ENCODE results near the gene BROX.
"Not testable (repeated sequence)": the region's sequence is repeated elsewhere in the genome, so short reads cannot be mapped to it uniquely, and the experiment has no call there.

BROX gene

GRCh38 chr1:222734740-222735139 lies 22.4 kb downstream of the BROX start:
- no peak overlapping the region for H3K27ac ChIP-seq
- H3K4me3 ChIP-seq (ENCODE audit: low read depth, low read length): no peak overlapping the region
- no peaks in the 10 kb centered on the region for H3K36me3 ChIP-seq
- TF ChIP-seq CTCF (IDR thresholded peaks at IDR 0.05; ENCODE audit: low read depth, low read length): no peak
- no peaks in the 10 kb centered on the region for H3K27me3 ChIP-seq (ENCODE audit: insufficient read depth, low read depth, severe bottlenecking)
- no peaks in the 10 kb centered on the region for H3K9me3 ChIP-seq (ENCODE audit: severe bottlenecking)
- DNase-seq: no peak

- Histone ChIP-seq H3K4me3 (ENCODE audit: low read depth, low read length) (no peak overlapping the region), H3K36me3 (no peaks in the 10 kb centered on the region), H3K27me3 (ENCODE audit: insufficient read depth, low read depth, severe bottlenecking) (no peaks in the 10 kb centered on the region), H3K9me3 (ENCODE audit: severe bottlenecking) (no peaks in the 10 kb centered on the region), H3K27ac (no peak overlapping the region)
- TF ChIP-seq CTCF (IDR thresholded peaks at IDR 0.05; ENCODE audit: low read depth, low read length): no peak
- DNase-seq: no peak
Observed at GRCh38 chr1:222736470-222736869, 24.1 kb downstream of the BROX start.

- no peak for DNase-seq
- no peak within 1 kb of the TSS for H3K27ac ChIP-seq
- H3K4me3 ChIP-seq (ENCODE audit: low read depth, low read length): no peak within 1 kb of the TSS
- no peaks in the 10 kb centered on the region for H3K36me3 ChIP-seq
- no peaks in the 10 kb centered on the region for H3K27me3 ChIP-seq (ENCODE audit: insufficient read depth, low read depth, severe bottlenecking)
- TF ChIP-seq CTCF (IDR thresholded peaks at IDR 0.05; ENCODE audit: low read depth, low read length): no peak
- H3K9me3 ChIP-seq (ENCODE audit: severe bottlenecking): no peaks in the 10 kb centered on the region
Observed at GRCh38 chr1:222736972-222737371, 24.6 kb downstream of the BROX start, which contains the start of gene FAM177B. TSS of gene FAM177B (plus strand) at chr1:222737202. CDS start at chr1:222746546, 9,344 bp downstream.

- H3K27ac ChIP-seq: no peak overlapping the region
- no peak overlapping the region for H3K4me3 ChIP-seq (ENCODE audit: low read depth, low read length)
- TF ChIP-seq CTCF (IDR thresholded peaks at IDR 0.05; ENCODE audit: low read depth, low read length): no peak
- H3K9me3 ChIP-seq (ENCODE audit: severe bottlenecking): no peaks in the 10 kb centered on the region
- H3K36me3 ChIP-seq: no peaks in the 10 kb centered on the region
- H3K27me3 ChIP-seq (ENCODE audit: insufficient read depth, low read depth, severe bottlenecking): no peaks in the 10 kb centered on the region
- DNase-seq: no peak
Observed at GRCh38 chr1:222739465-222739864, 27.1 kb downstream of the BROX start.

GRCh38 chr1:222739929-222740328 lies 27.6 kb downstream of the BROX start:
- Histone ChIP-seq H3K27me3 (ENCODE audit: insufficient read depth, low read depth, severe bottlenecking) (no peaks in the 10 kb centered on the region), H3K36me3 (no peaks in the 10 kb centered on the region), H3K9me3 (ENCODE audit: severe bottlenecking) (no peaks in the 10 kb centered on the region), H3K4me3 (ENCODE audit: low read depth, low read length) (no peak overlapping the region), H3K27ac (no peak overlapping the region)
- DNase-seq: no peak
- no peak for TF ChIP-seq CTCF (IDR thresholded peaks at IDR 0.05; ENCODE audit: low read depth, low read length)

- not testable (repeated sequence) for H3K36me3 ChIP-seq
Observed at GRCh38 chr1:222741630-222742457, 29.5 kb downstream of the BROX start.

More at GRCh38 chr1:222741630-222742457, 29.5 kb downstream of the BROX start:
- H3K9me3 ChIP-seq (ENCODE audit: severe bottlenecking); H3K27ac ChIP-seq; H3K4me3 ChIP-seq (ENCODE audit: low read depth, low read length); H3K27me3 ChIP-seq (ENCODE audit: insufficient read depth, low read depth, severe bottlenecking); DNase-seq: not testable (repeated sequence)
